NCI-H2081 treated with DMSO at 0.1 percent for 48 hours (cell line): Measurements from ENCODE around the gene CA10.

Source experiments
- DNase-seq: peaks from one replicate; lab custom pipeline; 2025; lab: John Stamatoyannopoulos, UW

The CA10 gene

DNA sequence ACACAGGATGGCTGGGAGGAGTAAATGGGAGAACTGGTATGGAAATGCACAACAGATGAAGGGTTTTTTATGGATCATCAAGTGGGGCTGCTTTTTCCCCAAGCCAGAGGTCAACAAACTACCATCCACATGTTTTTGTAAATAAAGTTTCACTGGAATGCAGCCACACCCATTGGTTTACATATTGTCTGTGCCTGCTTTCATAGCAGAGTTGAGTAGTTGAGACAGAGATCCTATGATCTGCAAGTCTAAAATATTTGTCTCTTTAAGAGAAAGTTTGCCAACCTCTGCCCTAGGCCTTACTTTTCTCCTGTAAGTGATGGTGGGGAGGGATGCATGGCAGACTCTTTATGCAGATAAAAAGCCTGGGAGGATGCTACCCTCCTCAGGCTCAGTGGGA, 341.4 kb downstream of the CA10 start:
- DNase-seq: no peak

DNA sequence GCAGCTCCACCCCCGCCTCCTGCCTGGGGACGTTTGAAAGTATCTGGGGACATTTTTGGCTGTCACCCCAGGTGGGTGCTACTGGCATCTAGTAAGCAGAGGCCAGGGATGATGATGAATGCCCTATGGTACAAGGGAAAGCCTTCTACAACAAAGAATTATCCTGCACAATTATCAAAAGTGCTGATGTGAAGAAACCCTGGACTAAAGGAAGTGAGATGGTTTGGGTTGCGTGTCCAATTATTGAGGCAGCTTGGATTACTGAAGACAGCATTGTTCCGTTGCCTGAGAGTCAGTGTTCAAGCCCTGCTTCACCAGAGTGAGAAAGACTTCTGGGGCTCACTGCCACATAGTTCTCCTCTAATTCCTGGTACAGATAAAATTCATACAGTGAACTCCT, 343.4 kb downstream of the CA10 start:
- no peak for DNase-seq

GRCh38 chr17:51814521-51814920, 344.0 kb downstream of the CA10 start:
- DNase-seq: no peak

- no peak for DNase-seq
These were observed 344.7 kb downstream of the CA10 start for GRCh38 chr17:51813784-51814174.

DNA sequence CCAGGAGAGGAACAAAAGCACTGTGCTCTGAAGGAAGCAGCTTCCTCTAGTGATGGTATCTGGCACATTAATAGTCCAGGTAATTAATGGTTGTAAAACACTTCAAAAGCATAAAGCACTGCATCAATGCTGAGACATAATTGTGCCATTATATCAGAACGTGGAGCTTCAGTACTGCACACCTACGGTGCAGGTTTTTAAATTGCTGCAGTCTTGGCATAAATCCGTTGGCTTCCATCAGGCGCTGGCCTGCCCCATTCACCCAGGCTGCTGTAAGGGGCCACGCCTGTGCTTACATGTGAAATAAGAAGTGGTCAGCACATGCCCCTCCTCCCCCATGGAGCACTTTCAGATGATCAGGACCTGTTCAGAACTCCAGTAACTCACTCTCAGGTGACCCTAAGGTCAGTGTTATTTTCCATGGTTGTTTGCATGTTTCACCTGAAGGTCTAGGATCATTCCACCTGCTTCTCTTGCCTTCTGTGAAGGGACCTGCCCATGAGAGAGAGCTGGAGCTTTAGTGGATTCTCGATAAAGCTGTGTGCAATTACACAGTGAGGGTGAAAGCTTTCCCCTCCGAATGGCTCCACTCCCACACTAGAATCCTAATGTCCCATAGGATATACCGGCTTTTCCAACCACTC, 345.3 kb downstream of the CA10 start:
- DNase-seq: no peak

DNA sequence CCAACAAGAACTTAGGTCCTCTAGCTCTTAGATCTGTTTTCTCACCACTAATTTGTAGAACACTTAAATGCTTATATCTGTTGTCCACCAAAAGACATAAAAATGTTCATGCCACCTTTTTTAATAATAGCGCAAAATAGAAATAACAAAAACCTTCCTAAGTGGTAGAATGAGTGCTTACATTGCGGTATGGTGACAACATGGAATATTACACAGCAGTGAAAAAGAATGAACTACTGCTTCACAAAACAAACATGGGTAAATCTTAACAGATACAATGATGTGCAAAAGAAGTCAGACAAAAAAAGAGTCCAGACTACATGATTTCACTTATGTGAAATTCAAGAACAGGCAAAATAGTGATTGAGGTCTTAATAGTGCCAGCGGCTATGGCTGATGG, 351.1 kb downstream of the CA10 start:
- no peak for DNase-seq

DNA sequence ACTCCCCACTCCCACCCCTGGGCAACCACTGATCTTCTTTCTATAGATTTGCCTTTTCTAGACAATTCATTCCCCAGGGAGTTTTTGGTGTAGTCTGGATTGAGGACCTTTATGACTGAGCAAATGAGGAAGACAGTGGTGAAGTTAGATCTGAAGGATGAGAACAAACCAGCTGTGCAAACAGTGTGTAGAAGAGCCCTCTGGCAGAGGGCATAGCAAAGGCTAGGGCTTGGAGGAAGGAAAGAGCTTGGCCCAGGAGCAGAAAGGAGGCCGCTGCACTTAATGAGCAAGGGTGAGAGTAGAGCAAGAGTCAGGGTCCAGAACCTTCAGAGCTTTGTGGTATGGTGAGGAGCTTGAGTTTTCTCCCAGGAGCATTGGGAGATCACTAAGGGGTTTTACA, 352.7 kb downstream of the CA10 start:
- no peak for DNase-seq

GRCh38 chr17:51805185-51805584, 353.3 kb downstream of the CA10 start:
- no peak for DNase-seq

GRCh38 chr17:51803161-51803560, 355.4 kb downstream of the CA10 start:
- no peak for DNase-seq

- no peak for DNase-seq
These were observed 356.0 kb downstream of the CA10 start for GRCh38 chr17:51802544-51802943.

GRCh38 chr17:51801626-51802025, 356.9 kb downstream of the CA10 start:
- DNase-seq: no peak

GRCh38 chr17:51799981-51800380, 358.5 kb downstream of the CA10 start:
- no peak for DNase-seq

GRCh38 chr17:51799240-51799639, 359.3 kb downstream of the CA10 start:
- no peak for DNase-seq

- DNase-seq: no peak
These were observed 361.4 kb downstream of the CA10 start for GRCh38 chr17:51797150-51797549.

DNA sequence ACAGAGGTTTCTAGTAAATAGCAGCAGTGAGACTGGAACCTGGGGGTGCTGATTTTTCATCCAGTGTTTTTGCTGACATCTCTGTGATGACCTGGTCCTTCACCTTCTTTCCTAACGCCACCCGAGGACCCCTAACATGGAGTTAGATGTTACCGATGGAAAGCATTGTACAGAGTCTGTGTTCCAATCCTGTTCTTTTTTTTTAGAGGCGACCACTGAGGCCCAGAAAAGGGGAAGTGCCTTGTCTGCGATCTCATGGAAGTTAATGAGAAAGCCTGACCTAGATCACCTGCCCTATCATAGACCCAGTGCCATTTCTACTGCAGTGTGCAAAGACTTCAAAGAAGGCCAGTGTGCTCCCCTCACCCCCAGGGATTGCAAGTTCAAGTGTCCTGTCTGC, 362.5 kb downstream of the CA10 start:
- no peak for DNase-seq

- DNase-seq: no peak
These were observed 363.1 kb downstream of the CA10 start for GRCh38 chr17:51795401-51795800.

DNA sequence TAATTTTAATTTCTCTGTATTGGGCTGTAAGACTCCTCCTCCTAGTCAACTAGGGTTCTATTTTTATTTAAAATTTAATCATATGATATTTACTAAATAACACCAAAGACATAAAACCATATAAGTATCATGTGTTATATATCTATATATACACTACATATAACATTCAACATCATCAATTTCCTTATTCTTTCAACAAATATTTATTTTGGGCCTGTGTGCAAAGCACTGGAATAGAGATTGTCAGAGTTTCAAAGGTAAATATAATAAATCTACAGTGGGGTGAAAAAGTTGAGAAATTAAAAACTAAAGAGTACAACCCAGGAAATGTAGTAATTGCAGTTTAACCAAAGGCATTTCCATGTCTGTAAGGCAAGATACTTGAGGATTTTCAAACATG, 364.0 kb downstream of the CA10 start:
- no peak for DNase-seq

- DNase-seq: no peak
These were observed 364.8 kb downstream of the CA10 start for GRCh38 chr17:51793686-51794085.

GRCh38 chr17:51778842-51779241, 379.7 kb downstream of the CA10 start:
- no peak for DNase-seq

- DNase-seq: no peak
These were observed 388.3 kb downstream of the CA10 start for GRCh38 chr17:51770027-51770759.

DNA sequence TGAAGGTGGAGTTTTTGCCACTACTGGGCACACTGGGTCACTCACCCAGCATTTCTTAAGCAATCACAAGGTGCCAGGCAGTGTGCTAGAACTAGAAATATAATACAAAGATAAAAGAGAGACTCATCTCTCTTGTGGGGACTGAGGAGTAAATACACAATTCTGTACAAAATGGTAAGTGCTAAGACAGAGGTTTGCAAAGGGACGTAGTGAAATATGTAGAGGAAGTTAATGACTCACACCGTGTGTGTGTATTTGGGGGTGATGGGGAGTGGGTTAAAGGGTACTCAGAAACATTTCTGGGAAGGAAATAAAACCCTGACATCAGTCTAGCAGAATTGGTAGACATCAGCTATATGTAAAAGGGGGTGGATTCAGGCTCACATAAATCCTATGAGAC, 389.3 kb downstream of the CA10 start:
- no peak for DNase-seq

DNA sequence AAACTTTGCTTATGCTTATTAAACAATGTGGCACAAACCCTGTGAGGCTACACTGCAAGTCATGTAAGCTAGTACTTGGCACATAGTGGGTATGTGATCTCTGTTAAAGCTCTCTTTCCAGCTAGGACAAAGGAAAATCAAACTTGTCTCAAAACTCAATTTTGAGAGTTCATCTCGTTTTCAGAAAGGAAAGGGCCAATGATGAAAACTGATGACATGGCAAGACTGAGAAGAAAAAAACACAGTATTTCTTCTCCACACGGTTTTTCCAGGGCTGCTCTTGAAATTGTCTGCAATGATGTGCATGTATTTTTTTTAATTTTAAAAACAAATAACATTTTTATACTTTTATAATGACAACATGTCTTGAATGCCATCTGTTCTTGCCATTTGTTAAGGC, 389.8 kb downstream of the CA10 start:
- no peak for DNase-seq

DNA sequence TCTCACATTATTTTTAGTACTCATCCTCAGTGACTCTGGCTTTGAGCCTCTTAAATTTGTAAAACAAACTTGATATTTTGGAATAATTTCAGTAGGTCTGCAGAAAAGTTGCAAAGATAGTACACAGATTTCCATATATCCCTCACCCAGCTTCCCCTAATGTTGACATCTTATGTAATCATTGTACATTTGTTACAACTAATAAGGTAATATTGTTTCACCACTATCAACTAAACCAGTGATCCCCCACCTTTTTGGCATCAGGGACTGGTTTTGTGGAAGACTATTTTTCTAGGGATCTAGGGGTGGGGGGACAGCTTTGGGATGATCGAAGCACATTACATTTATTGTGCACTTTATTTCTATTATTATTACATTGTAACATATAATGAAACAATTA, 391.2 kb downstream of the CA10 start:
- DNase-seq: no peak
